Measurements from ENCODE around the gene TNIK.

Gene TNIK

DNA sequence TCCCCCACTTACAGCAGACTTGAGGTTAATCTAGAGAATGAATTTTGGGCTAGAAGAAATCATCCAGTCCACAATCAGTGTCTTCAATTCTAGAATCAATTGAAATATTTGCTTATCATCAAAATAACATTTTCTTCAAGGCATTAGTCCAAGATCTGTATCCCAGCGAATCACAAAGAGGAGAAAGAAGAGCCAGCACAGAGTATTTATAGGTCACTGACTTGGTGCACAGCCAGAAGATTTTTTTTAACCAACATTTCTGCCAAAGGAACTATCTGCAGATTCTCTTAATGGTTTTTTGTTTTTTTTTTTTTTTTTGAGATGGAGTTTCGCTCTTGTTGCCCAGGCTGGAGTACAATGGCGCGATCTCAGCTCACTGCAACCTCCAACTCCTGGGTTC lies 178.2 kb downstream of the TNIK start:
- no peak for DNase-seq (ENCODE audit: low read depth in 3 of 3)

DNA sequence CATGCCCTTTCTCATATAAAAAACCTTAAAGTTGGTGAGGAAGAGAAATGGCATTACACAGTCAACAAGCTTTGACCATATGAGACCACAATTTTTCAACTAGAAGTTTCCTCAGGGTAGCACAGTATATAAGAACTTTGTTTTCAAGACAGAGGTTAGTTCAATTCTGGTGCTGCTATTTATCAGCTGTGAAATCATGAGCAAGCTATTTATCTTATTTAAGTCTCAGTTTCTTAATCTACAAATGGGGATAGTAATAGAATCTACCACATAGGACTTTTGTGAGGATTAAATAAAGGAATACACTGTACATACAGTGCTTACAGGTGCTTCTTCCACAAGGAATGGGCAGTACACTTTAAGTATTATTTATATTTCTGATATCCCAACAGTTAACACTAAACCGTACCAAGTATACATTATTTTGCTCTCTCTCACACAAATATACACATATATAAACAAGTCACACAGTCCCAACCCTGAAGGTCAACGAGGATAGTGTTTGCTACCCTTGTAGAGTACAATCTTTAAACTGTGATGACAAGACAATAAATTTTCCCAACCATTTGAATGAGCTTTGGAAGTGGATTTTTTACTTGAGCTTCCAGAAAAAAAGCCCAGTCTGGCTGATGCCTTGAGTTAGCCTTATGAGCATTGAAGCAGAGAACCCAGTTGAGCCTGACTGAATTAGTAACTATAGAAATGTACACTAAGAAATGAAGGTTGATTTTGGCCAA lies 178.8 kb downstream of the TNIK start:
- DNase-seq (ENCODE audit: low read depth in 3 of 3) = no peak

DNA sequence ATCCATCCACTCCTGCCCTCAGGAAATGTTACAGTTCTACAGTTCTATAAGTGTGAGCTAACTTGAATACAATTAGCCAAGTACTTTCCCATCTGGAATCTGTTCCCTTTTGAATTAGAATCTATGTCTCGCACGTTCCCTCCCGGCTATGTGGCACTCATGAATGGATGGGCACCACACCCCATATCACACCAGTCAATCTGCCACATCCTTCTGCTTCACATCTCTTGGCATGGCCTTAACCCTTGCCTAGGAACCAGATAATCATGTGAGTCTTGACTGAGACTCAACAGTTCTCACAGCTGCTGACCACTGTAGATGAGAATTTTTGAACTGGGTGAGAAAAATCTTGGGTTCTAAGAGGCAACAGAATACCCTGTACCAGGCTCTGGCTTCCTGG lies 180.2 kb downstream of the TNIK start:
- DNase-seq (ENCODE audit: low read depth in 3 of 3) = no peak

DNA sequence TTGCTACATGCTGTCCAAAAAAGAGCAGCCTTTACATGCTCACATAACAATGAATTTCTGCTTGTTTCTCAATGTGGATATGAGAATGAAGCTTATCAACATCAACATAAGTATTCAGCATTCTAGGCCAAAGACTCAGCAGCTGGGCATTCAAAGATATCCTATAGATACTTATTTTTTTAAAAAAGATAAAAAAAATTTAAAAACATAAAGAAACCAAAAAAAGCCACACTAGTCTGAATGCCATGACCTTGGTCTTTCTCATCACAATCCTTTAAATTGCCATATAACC lies 182.0 kb downstream of the TNIK start:
- DNase-seq (ENCODE audit: low read depth in 3 of 3) = no peak

DNA sequence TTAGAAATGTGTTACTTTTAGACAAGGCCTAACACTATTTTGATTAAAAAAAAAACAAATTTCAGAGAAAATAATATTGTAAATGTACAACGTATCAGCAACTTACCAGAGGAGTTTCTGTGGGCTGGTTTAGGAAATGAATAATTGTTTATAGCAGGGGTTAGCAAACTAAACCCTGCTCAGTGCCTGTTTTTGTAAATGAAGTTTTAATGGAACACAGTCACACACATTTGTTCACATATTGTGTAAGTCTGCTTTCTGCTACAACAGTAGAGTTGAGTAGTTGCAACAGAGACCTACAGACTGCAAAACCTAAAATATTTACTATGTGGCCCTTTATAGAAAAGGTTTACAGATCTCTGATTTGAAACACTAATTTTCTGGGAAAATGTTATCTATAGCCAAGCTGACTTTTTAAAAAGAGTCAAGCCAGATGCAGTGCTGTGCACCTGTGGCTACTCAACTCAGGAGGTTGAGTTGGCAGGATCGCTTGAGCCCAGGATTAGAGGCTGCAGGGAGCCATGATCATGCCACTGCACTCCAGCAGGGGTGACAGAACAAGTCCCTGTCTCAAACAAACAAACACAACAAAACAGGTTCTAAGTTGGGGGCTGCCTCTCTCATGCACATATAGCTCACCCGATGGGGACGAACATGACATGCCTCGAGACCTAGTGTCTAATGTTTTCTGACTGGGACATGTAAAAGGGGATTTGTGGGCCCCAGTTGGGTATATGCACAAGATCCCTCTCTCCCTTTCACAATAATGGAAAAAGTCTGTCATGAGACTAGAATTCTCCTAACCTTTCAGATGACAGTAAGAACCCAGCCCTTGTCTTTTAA lies 182.5 kb downstream of the TNIK start:
- no peak for DNase-seq (ENCODE audit: low read depth in 3 of 3)

DNA sequence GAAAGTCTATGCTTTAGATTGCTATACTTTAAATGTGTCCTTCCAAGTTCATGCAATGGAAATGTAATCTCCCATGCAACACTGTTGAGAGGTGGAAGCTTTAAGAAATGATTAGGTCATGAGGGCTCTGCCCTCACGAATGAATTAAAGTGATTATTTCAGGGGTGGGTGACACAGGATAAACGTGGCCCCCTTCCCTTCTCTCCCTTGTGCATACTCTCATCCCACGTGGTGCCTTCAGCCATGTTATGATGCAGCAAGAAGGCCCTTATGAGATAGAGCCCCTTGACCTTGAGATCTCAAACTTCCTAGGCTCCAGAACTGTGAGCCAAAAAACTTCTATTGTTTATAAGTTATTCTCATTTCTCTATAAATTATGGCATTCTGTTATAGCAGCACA lies 183.3 kb downstream of the TNIK start:
- DNase-seq (ENCODE audit: low read depth in 3 of 3) = no peak

DNA sequence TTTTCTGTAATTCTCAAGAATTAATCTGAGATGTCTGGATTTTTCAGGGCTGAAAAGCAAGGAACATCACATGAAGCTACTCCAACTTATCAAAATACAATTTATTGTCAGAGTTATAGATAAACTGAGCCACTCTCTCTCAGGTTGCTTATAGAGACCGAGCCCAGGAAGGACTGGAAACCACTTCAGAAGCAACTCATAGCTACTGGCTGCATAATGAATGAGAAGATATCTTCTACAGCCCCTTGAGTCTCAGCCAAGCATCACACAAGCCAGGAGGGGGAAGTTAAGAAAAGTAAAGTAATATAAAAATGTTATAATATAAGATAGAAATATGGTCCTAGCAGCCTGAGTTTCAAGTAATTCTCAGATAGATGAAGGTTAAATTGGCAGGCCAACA lies 186.0 kb downstream of the TNIK start:
- DNase-seq (ENCODE audit: low read depth in 3 of 3) = no peak

DNA sequence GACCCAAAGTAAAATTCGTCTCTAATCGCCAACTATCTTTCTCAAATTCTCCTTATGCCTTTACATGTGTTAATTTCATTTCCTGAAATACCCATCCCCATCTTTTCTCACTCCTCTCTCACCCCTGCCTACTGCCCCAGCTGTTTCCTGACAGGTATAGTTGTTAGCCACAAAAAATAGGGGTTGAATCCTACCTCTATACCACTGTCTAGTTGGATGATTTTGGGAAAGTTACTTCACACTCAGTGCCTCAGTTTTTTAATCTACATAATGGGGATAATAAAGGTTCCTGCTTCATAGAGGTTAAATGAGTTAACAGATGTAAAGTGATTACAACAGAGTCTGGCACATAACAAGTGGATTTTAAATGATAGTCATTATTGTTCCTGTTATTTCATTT lies 189.7 kb downstream of the TNIK start:
- DNase-seq (ENCODE audit: low read depth in 3 of 3) = no peak

DNA sequence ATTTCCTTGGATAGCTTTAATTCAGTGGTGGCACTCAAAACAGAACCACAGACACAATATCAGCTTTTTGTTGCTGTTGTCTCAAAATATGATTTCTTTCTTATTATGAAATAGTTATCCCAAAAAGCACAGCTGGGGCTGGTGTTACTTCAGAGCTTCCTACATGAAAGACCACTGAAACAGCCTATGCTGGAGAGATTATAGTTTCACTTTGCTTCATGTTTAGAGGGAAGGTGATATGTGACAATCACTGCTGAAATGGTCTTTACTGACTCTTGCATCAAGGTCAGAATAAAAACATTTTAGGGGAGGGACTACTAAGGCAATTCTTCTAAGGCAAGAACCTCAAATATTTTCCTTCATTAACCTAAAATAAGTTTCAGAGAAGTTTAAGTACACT lies 190.7 kb downstream of the TNIK start:
- no peak for DNase-seq (ENCODE audit: low read depth in 3 of 3)

DNA sequence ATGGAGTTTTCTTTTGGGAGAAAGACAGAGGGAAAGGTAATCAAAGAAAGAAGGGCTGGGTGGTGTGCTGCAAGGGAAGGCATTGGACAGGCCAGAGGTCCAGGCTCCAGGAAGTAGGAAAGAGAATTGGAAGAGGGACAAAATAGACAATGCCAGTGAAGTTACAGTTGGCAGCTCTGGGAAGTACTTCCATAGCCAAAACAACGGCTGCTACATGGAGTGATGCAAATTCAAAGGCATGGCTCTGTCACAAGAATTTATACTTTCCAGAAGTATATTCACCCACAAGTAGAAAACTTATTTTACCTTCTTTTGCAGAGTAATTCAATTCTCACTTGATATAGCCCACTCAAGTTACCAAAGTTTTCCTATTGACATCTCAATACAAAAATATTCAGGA lies 191.5 kb downstream of the TNIK start:
- DNase-seq (ENCODE audit: low read depth in 3 of 3) = no peak

DNA sequence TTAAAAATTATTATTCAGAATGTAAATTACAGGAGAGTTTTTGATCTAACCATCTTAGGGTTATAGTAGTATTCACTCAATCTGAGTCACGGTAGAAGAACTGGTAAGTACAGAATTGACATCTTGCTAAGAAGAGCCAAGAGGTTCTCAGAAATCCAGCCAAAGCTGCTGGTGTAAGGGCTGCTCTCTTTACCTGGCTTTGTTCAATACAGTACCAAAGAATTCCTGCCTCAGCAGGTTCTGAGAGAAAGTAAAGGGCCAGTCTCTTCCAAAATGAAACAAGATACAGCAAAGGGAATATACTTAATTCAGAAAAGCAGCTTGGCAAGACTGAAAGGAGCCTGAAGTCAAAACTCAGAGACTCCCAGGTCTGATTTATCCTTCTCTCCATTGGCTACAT lies 193.1 kb downstream of the TNIK start:
- DNase-seq (ENCODE audit: low read depth in 3 of 3) = no peak

DNA sequence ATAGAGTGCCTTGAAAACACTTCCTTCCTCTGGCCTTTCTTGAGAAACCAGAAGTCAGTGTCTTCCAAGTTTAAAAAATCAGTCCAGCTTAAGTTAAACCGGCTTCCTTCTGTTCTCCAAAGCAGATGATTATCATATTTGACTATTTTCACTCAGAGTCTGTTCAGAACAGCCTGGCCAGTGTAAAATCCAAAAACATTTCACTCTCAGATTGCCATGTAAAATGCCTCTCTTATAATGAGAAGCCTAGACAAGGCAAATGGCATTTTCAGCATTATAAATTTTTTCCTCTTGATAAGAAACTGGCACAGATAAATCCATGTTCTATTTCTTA lies 193.5 kb downstream of the TNIK start:
- no peak for DNase-seq (ENCODE audit: low read depth in 3 of 3)

DNA sequence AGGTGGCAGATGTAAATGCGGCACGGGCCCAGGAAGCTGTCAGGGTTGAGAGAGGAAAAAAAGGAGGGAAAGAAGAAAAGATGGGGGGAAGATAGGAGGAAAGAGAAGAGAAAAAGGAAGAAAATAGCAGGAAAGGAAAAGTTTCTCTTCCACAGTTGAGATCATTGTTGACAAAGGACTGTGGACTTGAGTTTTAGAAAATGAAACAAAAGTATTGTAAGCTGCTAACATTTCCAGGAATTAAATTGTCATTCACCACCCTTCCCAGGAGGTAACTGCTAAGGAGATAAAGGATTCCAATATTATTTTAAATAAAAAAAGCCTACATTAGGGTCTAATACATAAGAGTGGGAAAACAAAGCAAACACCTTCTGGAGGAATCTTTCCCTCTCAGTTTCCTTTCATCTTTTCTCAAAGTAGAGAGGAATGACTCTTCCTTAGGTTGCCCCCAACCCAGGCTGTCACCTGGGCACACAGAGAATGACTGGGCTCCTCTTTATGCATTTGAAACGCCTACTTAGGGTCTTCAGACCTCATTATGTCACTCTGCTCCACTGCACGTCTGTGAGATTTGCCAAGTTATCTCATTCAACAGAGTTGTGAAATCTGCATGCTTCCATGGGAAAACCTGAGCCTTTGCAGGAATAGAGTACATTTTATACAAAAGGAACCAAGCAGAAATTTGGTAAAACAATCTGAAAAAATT lies 194.0 kb downstream of the TNIK start:
- no peak for DNase-seq (ENCODE audit: low read depth in 3 of 3)

DNA sequence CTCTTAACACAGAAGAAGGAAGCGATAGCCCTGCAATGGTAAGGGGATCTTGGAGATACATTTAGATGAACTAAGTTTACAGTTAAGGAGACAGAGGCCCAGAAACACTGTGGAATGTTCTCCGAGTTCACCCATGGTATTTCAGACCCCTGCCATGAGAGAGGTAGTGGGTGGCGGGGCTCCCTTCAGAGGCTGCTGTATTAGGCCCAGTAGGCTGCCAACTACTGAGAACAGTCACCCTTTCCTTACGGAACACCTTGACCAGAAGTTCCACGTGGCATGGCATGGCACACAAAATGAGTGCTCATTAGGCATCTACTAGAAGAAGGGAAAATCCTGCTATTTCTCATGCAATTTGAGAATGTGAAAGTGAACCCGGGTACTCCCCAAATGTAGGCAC lies 195.4 kb downstream of the TNIK start:
- DNase-seq (ENCODE audit: low read depth in 3 of 3) = no peak

DNA sequence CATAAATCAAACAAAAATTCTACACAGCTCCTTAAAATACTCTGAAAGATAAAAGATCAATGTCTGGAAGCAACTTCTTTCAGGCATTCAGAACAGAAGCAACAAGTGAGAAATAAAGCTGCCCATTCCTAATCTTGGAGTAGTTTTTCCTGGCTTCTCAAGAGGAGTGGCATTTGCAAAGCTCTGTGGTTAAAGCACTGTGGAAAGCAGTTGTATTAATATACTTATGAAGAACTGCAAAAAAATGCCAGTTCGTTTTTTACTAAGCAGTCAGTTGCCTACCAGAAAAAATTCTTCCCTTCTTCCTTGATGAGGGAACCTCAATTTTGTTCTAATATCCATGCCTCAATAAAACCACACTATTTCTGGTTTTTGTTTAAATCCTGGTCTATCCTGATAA lies 197.8 kb downstream of the TNIK start:
- no peak for DNase-seq (ENCODE audit: low read depth in 3 of 3)

DNA sequence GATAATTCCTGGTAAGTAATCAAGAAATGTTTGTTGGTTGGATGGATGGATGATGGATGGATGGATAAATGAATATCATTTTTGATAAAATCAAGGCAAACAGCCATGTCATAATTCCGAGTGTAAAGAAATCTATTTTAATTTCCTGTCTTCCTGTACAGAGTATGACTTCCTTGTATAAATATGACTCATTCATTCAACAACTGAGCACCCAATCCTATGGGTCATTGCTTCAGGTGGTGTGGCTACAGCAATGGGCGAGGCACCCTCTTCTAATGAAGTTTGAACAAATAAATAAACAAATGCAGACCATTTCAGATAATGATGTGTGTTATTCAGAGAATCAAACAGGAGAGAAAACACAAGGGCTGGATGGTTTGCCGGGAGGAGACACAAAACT lies 198.7 kb downstream of the TNIK start:
- DNase-seq (ENCODE audit: low read depth in 3 of 3) = no peak

DNA sequence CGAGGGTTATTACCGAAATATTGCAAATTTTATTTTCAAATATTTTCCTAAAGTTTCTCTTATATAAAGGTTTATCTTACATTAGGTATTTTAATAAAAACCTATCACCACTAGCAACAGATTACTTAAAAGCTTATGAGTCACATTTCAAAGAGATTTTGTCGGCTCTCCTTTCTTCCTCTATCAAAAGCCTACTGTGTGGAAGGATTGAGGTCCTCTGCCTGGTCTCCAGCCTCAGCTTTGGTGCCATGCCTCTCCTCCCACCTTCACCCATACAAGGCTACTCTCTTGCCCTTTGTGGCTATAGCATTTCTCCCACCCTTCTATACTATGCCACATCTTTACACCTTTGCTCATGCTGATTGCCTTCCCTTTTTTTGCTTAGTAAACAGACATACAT lies 199.3 kb downstream of the TNIK start:
- no peak for DNase-seq (ENCODE audit: low read depth in 3 of 3)

DNA sequence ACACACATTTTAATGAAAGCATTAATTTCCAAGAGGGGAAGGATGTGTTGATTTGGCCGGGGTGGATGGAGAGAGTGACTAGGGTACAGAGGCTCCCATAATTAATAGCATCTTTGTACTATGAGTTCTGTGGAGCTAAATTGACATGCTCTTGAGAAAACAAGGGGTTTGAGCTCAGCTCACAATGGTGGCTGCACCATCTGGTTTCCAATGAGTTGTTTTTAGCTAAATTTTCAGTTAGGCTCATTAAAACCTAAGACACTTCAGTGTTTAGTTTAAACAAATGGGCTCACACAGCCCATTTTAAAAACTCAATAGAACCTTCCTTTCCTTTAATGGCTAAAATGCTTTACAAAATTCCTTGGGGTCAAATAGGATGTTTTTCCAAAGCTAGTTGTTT lies 199.7 kb downstream of the TNIK start:
- no peak for DNase-seq (ENCODE audit: low read depth in 3 of 3)

DNA sequence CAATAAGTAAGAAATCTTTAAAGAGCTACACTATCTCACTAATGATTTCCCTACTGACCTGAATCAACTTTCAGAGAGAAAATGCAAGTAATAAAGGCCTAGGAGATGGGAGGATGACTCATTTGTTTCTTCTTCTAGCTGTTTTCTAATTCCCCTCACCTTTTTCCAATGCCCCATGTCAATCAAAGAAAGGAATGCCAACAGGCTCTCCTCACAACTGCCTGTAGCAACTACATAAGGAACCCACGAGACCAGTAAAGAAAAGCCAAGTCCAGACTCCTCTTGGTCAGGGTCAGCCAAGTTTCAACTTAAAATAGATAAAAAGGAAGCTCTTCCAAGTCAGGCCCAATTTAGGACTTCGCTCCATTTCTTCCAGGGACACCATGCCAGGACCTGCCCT lies 201.9 kb downstream of the TNIK start:
- no peak for DNase-seq (ENCODE audit: low read depth in 3 of 3)

DNA sequence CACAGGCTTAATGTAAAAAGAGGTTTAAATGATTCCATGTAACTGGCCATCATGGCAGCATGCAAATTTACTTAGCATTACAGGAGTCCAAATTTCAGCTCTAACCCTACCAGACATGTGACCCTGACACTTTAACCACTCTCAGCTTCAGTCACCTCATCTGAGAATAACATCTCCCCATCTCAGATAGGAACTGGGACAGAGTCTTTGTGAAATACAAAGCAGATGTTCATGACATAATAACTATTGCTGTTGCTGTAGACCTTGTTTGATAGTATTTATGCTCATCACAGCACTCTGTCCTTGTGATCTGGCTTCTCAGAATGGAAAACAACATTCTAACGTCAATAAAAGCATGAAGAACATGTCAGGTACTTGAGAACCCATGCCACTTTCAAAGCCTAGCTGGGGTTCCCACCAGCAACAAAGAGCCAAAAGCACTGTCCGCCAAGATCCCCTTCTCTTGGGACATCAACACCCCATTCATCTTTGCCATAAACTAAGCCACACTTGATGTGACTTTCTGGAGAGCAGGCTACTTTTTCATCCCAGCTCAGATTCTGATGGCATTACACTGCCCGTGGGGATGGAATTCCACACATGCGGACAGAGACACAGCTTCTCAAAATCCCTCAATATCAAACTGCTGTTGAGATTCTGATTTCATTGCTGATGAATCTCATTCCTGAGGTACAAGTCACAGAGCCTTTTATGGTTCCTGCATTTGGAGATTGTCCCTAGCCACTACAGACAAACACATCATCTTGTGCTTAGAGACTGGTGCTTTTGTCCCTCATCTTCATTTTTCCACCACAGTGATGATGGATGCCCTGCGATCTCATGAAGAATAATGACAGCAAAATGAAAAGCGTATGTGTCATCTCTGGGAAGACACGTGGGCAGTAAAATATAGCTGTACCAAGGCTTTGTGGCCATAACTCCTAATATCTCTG lies 202.7 kb downstream of the TNIK start:
- no peak for DNase-seq (ENCODE audit: low read depth in 3 of 3)

DNA sequence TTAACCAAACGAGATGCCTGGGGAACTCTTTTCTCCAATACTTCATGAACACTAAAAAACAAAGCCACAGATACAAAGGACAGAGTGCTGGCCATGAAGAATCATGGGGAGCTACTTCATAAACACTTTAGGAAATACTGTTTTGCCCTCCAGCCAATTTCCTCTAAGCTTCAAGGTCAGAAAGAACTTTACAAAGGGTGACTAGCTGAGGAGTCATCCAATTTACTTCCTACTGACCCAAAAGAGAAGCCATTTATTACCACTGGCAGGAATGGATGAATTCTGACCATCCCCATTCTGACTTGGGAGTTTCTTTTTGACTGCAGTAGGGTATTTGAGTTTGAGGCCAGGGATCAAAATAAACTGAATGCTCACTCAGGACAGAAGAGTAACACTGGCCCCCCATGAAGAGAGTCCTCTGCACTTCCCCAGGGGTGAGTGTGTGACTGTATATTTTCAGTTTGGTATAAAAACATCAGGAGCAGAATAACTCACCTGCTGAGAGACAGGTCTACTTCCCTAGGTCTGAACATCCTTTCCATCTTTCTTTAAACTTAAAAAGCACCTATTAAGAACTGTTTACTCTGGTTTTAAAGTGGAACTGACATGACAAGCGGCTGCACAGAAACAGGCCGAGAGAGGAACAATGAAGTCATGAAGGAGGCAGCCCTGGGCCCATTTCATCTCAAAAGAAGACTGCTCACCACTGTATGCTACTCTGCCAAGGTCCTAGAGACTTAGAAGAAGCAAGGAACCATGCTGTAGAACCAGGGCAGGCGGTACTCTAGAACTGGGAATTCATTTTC lies 203.6 kb downstream of the TNIK start:
- DNase-seq (ENCODE audit: low read depth in 3 of 3) = no peak

Measured in stimulated activated CD4-positive, alpha-beta T cell treated with anti-CD3 and anti-CD28 coated beads, TNF-alpha, amount 100 ng/mL, for 48 hours (primary cell).